ENCODE data around the gene CD38. TPM values are rescaled to one million over a fixed set of nuclear protein-coding genes. Genes with fewer than 3 reads are reported as not detected.

CD38 gene
- total and polyA plus RNA-seq, 2 experiments from 2014 or later = 0.13 to 1.1 TPM

DNA sequence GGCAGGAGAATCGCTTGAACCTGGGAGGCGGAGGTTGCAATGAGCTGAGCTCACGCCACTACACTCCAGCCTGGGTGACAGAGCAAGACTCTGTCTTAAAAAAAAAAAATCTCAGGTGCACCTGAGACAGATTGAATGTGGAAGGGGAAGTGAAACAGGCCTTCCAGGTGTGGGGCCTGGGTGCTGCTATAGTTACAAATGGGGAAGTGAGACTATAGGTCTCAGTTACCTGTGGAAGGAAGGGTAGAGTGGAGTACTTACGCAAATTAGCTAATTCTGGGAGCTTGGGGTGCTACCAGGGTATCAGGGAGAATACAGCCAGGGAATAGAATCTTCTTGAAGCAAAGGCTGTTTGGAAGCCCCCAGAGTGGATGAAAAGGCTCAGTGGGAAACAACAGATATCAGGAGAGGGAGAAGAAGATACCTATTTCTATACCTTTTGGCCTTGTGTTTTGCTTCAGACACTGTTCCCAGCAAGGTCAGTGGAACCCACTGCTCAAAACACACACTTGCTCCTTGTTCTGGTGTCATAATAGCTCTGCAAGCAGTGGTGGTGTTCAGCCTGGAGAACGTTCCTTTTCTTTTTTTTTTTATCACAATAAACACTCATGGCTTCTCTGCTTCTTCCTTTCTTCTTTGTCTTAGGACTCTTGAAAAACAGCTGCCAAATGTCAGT is 7.0 kb downstream of the CD38 start:
- TF ChIP-seq EZH2phosphoT487 (IDR thresholded peaks at IDR 0.05; ENCODE audit: low read depth, severe bottlenecking, unreplicated experiment) = no peak
- no peak for TF ChIP-seq EZH2 (IDR thresholded peaks at IDR 0.05; ENCODE audit: borderline replicate concordance)
- TF ChIP-seq, protein P1, sequence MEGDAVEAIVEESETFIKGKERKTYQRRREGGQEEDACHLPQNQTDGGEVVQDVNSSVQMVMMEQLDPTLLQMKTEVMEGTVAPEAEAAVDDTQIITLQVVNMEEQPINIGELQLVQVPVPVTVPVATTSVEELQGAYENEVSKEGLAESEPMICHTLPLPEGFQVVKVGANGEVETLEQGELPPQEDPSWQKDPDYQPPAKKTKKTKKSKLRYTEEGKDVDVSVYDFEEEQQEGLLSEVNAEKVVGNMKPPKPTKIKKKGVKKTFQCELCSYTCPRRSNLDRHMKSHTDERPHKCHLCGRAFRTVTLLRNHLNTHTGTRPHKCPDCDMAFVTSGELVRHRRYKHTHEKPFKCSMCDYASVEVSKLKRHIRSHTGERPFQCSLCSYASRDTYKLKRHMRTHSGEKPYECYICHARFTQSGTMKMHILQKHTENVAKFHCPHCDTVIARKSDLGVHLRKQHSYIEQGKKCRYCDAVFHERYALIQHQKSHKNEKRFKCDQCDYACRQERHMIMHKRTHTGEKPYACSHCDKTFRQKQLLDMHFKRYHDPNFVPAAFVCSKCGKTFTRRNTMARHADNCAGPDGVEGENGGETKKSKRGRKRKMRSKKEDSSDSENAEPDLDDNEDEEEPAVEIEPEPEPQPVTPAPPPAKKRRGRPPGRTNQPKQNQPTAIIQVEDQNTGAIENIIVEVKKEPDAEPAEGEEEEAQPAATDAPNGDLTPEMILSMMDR (IDR thresholded peaks at IDR 0.05; ENCODE audit: poor library complexity) = no peak
- no peak overlapping the region for H3K4me2 ChIP-seq
- H3K4me1 ChIP-seq (ENCODE audit: insufficient read depth) = no peaks in the 10 kb centered on the region
- no peak overlapping the region for H2AFZ ChIP-seq
- no peak for DNase-seq (ENCODE audit: low spot score)
- peaks cover 16% of the 10 kb centered on the region for H3K27me3 ChIP-seq
- WGBS (ENCODE audit: low lambda C conversion rate, missing lambda C conversion rate) = 87% methylated on average over 5 of the region's 5 CpGs
- H3K9me2 ChIP-seq (replicated peaks; ENCODE audit: insufficient read depth) = no peaks in the 10 kb centered on the region
- H3K4me3 ChIP-seq = no peak overlapping the region
- H4K20me1 ChIP-seq (ENCODE audit: insufficient read depth, poor library complexity, severe bottlenecking) = no peaks in the 10 kb centered on the region
- no peaks in the 10 kb centered on the region for H3K9me3 ChIP-seq (ENCODE audit: low read depth)
- no peaks in the 10 kb centered on the region for H3K79me2 ChIP-seq
- H3K36me3 ChIP-seq (replicated peaks; ENCODE audit: insufficient read depth, low read depth) = no peaks in the 10 kb centered on the region
- no peak overlapping the region for H3K27ac ChIP-seq

DNA sequence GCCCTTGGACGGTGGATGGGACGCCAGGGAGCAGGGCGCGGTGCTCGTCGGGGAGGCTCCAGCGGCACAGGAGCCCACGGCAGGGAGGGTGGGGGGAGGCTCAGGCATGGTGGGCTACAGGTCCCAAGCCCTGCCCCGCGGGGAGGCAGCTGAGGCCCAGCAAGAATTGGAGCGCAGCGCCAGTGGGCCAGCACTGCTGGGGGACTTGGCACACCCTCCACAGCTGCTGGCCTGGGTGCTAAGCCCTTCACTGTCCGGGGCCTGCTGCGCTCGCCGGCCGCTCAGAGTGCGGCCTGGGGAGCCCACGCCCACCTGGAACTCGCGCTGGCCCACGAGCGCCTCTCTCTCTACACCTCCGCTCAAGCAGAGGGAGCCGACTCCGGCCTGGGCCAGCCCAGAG is 8.6 kb downstream of the CD38 start:
- no peak for DNase-seq (ENCODE audit: low spot score)
- Histone ChIP-seq H3K4me2 (no peak overlapping the region), H3K27me3 (peaks cover 5% of the 10 kb centered on the region), H2AFZ (no peak overlapping the region), H3K36me3 (replicated peaks; ENCODE audit: insufficient read depth, low read depth) (no peaks in the 10 kb centered on the region), H3K4me3 (no peak overlapping the region), H3K9me3 (ENCODE audit: low read depth) (no peaks in the 10 kb centered on the region), H3K27ac (no peak overlapping the region), H4K20me1 (ENCODE audit: insufficient read depth, poor library complexity, severe bottlenecking) (no peaks in the 10 kb centered on the region), H3K9me2 (replicated peaks; ENCODE audit: insufficient read depth) (no peaks in the 10 kb centered on the region), H3K79me2 (no peaks in the 10 kb centered on the region), H3K4me1 (ENCODE audit: insufficient read depth) (no peaks in the 10 kb centered on the region)
- 97% methylated on average over 22 of the region's 26 CpGs for WGBS (ENCODE audit: low lambda C conversion rate, missing lambda C conversion rate)
- TF ChIP-seq, protein P1 (IDR thresholded peaks at IDR 0.05; ENCODE audit: poor library complexity) = no peak
- no peak for TF ChIP-seq EZH2 (IDR thresholded peaks at IDR 0.05; ENCODE audit: borderline replicate concordance)
- TF ChIP-seq EZH2phosphoT487 (IDR thresholded peaks at IDR 0.05; ENCODE audit: low read depth, severe bottlenecking, unreplicated experiment) = no peak

DNA sequence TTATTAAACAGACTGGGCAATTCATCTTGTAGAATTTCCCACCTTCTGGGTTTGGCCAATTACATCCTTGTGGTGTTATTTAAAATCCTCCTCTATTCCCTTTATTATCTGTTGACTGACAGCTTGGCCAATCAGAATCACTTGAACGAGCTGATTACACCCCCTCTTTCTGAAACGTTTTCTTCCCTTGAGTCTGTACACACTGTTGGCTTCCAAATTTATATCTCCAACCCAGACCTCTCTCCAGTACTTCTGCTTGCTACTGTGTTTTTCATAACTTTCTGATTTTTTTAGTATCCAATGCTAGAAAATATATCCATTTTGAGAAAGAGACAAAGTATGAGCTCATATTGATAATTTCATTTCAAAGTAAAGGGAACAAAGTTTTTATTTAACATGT is 14.8 kb downstream of the CD38 start:
- WGBS (ENCODE audit: low lambda C conversion rate, missing lambda C conversion rate) = 49% methylated on average over 2 of the region's 2 CpGs
- DNase-seq (ENCODE audit: low spot score) = no peak
- TF ChIP-seq EZH2phosphoT487 (IDR thresholded peaks at IDR 0.05; ENCODE audit: low read depth, severe bottlenecking, unreplicated experiment) = no peak
- no peak for TF ChIP-seq EZH2 (IDR thresholded peaks at IDR 0.05; ENCODE audit: borderline replicate concordance)
- TF ChIP-seq, protein P1 (IDR thresholded peaks at IDR 0.05; ENCODE audit: poor library complexity) = no peak
- Histone ChIP-seq H3K27ac (no peak overlapping the region), H3K36me3 (replicated peaks; ENCODE audit: insufficient read depth, low read depth) (no peaks in the 10 kb centered on the region), H2AFZ (no peak overlapping the region), H3K4me2 (no peak overlapping the region), H4K20me1 (ENCODE audit: insufficient read depth, poor library complexity, severe bottlenecking) (no peaks in the 10 kb centered on the region), H3K9me3 (ENCODE audit: low read depth) (no peaks in the 10 kb centered on the region), H3K4me3 (no peak overlapping the region), H3K9me2 (replicated peaks; ENCODE audit: insufficient read depth) (no peaks in the 10 kb centered on the region), H3K4me1 (ENCODE audit: insufficient read depth) (no peaks in the 10 kb centered on the region), H3K27me3 (no peaks in the 10 kb centered on the region), H3K79me2 (no peaks in the 10 kb centered on the region)
